Heart left ventricle (tissue), 16 donors: Measurements from ENCODE around the gene ATL1. TPM values are rescaled to one million over a fixed set of nuclear protein-coding genes. Genes with fewer than 3 reads are reported as not detected.

Experiments
- ATAC-seq, 4 donors: fragments of 200-7000 bp; cut with Tn5 transposase; one replicate each; pipeline ENCODE4 v1.9.1; 2020 to 2022; ENCODE audit warnings: moderate library complexity in 4 of 4, mild to moderate bottlenecking in 3 of 4, moderate number of reproducible peaks in 1 of 4
- DNase-seq, 5 donors: peaks; one replicate each; pipeline ENCODE4 v3.0.0-alpha.2; 2020
- H3K27ac ChIP-seq, 12 donors: fragments of 200-600 bp; sonication (generic) in 4 of 12; one replicate each; pipeline versions ENCODE4 v1.5.0 to v1.8.0; 2016 to 2022; ENCODE audit warnings: mild to moderate bottlenecking in 2 of 12
- H3K27me3 ChIP-seq, 9 donors: fragments of 200-600 bp; sonication (generic) in 2 of 9; one replicate each; pipeline versions ENCODE4 v1.5.1 to v1.8.0; 2016 to 2022; ENCODE audit warnings: mild to moderate bottlenecking in 3 of 9
- H3K36me3 ChIP-seq, 9 donors: fragments of 200-600 bp; sonication (generic) in 2 of 9; one replicate each; pipeline versions ENCODE4 v1.5.0 to v1.8.0; 2018 to 2022; ENCODE audit warnings: mild to moderate bottlenecking in 2 of 9
- H3K4me1 ChIP-seq, 12 donors: fragments of 200-600 bp; sonication (generic) in 4 of 12; one replicate each; pipeline versions ENCODE4 v1.5.0 to v1.8.0; 2016 to 2022; ENCODE audit warnings: mild to moderate bottlenecking in 3 of 12
- H3K4me3 ChIP-seq, 12 donors: fragments of 200-600 bp; sonication (generic) in 4 of 12; one replicate each; pipeline versions ENCODE4 v1.5.0 to v1.8.0; 2017 to 2022; ENCODE audit warnings: mild to moderate bottlenecking in 9 of 12, moderate library complexity in 4 of 12
- H3K9me3 ChIP-seq, 12 donors: fragments of 200-600 bp; sonication (generic) in 4 of 12; one replicate each; pipeline versions ENCODE4 v1.5.0 to v1.8.0; 2016 to 2022; ENCODE audit warnings: mild to moderate bottlenecking in 1 of 12
- CTCF ChIP-seq, 12 donors: fragments of 200-600 bp; sonication (generic) in 4 of 12; IDR thresholded peaks; one replicate each; pipeline versions ENCODE4 v1.5.0 to v1.8.0; 2018 to 2022; ENCODE audit warnings: antibody characterized with exemption in 12 of 12, mild to moderate bottlenecking in 5 of 12
- POLR2A ChIP-seq, 2 donors: fragments of 450-650 bp; IDR thresholded peaks; one replicate each; pipeline ENCODE4 v1.6.1; 2017; ENCODE audit warnings: antibody characterized with exemption in 2 of 2, mild to moderate bottlenecking in 2 of 2, moderate library complexity in 2 of 2
- WGBS, 4 donors: extraction: QIAGEN DNeasy Blood & Tissue Kit in 2 of 4; methylation state at CpG; one replicate each; pipeline versions ENCODE4 v1.1.5 to v1.1.7; 2013 to 2018; 5-methylcytosine and 5-hydroxymethylcytosine counted together
- intact Hi-C, 10 donors: fragments of 100-400 bp; cut with DNase I; formaldehyde crosslinking; loops; one replicate each; pipeline versions ENCODE4 v1.11.1 to v1.14.2; 2022
- polyA plus RNA-seq, 2 donors: library from polyadenylated mRNA; stranded (reverse); fragments of 200-250 nt; gene quantifications; one replicate each; pipeline ENCODE4 v1.2.3, GENCODE V29; 2013
- total RNA-seq, 9 donors: library from RNA; depleted of rRNA in 2 of 9; stranded (reverse); fragments of >200 nt in 2 of 9; fragmentation: NEBNext Ultra II Directional in 3 of 9; extraction: Animal tissue kit (Norgen Biotek cat#: 25700) in 3 of 9; gene quantifications; one replicate each; pipeline versions ENCODE4 v1.1.0 to v1.2.4, GENCODE V29; 2016 to 2023
- donor health status: ischemic (EF 13 %, LVEDD 7.1; RV severe dilation, severe dysfunction).
- donor health status: healthy with polysubstance abuse.
- donor health status: DM: no; HTN: yes; CAD: no.
- donor health status: DM: no; HTN: no; CAD: no.
- donor health status: ischemic (EF 25% LVEDD 6.9; RV normal size, moderate dysfunction).
- donor health status: ischemic (EF 25% LVEDD 5.7; RV mildly dilated, moderate dysfunction).
- donor health status: healthy.
- donor health status: DM: yes; HTN: yes; CAD: no.
- donor health status: ischemic (EF 35%, LVEDD 5.7; RV mildly dilated, moderate dysfunction).
- donor health status: nonischemic (EF 11% LVEDD 7.7; RV severe dilation, severe dysfunction).
- donor health status: DM: yes; HTN: yes; CAD: no.
- donor health status: PGD.
- donor health status: ischemic (EF 29% LVEDD 5.4; RV normal size, mild dysfunction).
- donor health status: nonischemic (EF 23%, LVEDD 6.1; RV moderate dilation, normal function).

ATL1 gene
- total and polyA plus RNA-seq, 11 donors = 0.28 to 3.1 (median 0.94) TPM

GRCh38 chr14:50616275-50616674 lies 56.3 kb downstream of the ATL1 start:
- no peak overlapping the region for H3K27ac ChIP-seq
- no peak for ATAC-seq
- intact Hi-C loops = loop anchor here in 5 of 10 donors (5.0 to 10.0 kb wide), 4 partner anchors 96 to 249 kb away; no protein-coding TSS in a partner anchor
- TF ChIP-seq CTCF (IDR thresholded peaks at IDR 0.05) = no peak
- TF ChIP-seq POLR2A (IDR thresholded peaks at IDR 0.05) = no peak
- 91 to 99% (median 97%) methylated on average over 2 of the region's 2 CpGs for WGBS, 4 donors
- H3K27me3 ChIP-seq = no peaks in the 10 kb centered on the region
- no peak for DNase-seq
- H3K9me3 ChIP-seq = peaks cover 0 to 4% (median 0%) of the 10 kb centered on the region in 12 donors
- no peaks in the 10 kb centered on the region for H3K4me1 ChIP-seq
- H3K36me3 ChIP-seq = peaks cover 0 to 18% (median 0%) of the 10 kb centered on the region in 9 donors
- no peak overlapping the region for H3K4me3 ChIP-seq

- H3K4me3 ChIP-seq = no peak overlapping the region
- no peaks in the 10 kb centered on the region for H3K4me1 ChIP-seq
- H3K36me3 ChIP-seq = peaks cover 0 to 30% (median 0%) of the 10 kb centered on the region in 9 donors
- intact Hi-C loops = loop anchor here in 9 of 10 donors (1.0 to 10.0 kb wide), 7 partner anchors 93 to 245 kb away; no protein-coding TSS in a partner anchor
- TF ChIP-seq POLR2A (IDR thresholded peaks at IDR 0.05) (no peak), CTCF (IDR thresholded peaks at IDR 0.05) (peak; percentile 46 to 70 (median 58))
- ATAC-seq = peak in 3 of 4 donors; percentile 32 to 53 (median 41)
- no peak for DNase-seq
- no peaks in the 10 kb centered on the region for H3K27me3 ChIP-seq
- no peak overlapping the region for H3K27ac ChIP-seq
- 76 to 85% (median 80%) methylated on average over 5 of the region's 5 CpGs for WGBS, 4 donors
- peaks cover 0 to 4% (median 0%) of the 10 kb centered on the region in 12 donors for H3K9me3 ChIP-seq
These were observed 59.7 kb downstream of the ATL1 start for GRCh38 chr14:50619569-50620141.

DNA sequence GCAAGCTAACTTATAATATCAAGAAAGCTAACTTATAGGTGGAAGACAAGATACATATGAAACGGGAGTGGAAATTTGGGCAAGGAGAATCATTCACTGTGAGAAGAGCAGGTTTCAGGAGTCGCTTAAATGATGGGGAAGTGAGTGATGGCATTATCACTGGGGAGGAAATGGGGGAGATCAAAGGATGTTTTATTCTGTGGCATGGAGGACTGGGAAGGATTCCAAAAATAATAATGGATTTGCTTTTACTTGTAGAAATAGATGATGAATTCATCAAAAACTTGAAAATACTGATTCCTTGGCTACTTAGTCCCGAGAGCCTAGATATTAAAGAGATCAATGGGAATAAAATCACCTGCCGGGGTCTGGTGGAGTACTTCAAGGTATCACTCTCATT lies 60.4 kb downstream of the ATL1 start:
- Histone ChIP-seq H3K27ac (no peak overlapping the region), H3K27me3 (no peaks in the 10 kb centered on the region), H3K9me3 (peaks cover 0 to 4% (median 0%) of the 10 kb centered on the region in 12 donors), H3K36me3 (peaks cover 0 to 37% (median 0%) of the 10 kb centered on the region in 9 donors), H3K4me1 (no peaks in the 10 kb centered on the region), H3K4me3 (no peak overlapping the region)
- intact Hi-C loops = loop anchor here in 5 of 10 donors (1.0 to 10.0 kb wide), 4 partner anchors 92 to 94 kb away; no protein-coding TSS in a partner anchor
- DNase-seq = no peak
- no peak for ATAC-seq
- TF ChIP-seq POLR2A (IDR thresholded peaks at IDR 0.05) (no peak), CTCF (IDR thresholded peaks at IDR 0.05) (no peak)
- 71 to 79% (median 73%) methylated on average over 4 of the region's 4 CpGs for WGBS, 4 donors

DNA sequence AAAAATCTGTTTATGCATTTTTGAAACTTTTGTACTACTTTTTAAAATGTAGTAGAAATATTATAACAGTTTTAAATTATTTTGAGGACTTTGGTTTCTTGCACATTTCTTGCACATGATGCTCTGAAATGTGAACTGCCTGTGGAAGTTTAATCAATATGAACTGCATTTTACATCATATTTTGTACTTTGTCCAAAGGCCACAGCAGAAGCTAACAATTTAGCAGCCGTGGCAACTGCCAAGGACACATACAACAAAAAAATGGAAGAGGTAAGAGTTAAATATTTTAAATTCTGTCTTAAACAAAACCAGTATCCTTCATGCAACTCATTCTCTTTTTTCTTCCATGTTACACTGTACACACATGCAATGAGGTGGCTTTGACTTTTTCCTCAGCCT lies 63.0 kb downstream of the ATL1 start:
- ATAC-seq (no peak), DNase-seq (no peak)
- Histone ChIP-seq H3K36me3 (peaks cover 0 to 50% (median 0%) of the 10 kb centered on the region in 9 donors), H3K4me1 (no peaks in the 10 kb centered on the region), H3K9me3 (no peaks in the 10 kb centered on the region), H3K4me3 (no peak overlapping the region), H3K27ac (no peak overlapping the region), H3K27me3 (no peaks in the 10 kb centered on the region)
- WGBS, 4 donors = 86 to 94% (median 91%) methylated on average over 1 of the region's 1 CpG
- intact Hi-C loops = loop anchor here in 3 of 10 donors (5.0 to 10.0 kb wide), 2 partner anchors 89 to 92 kb away; no protein-coding TSS in a partner anchor
- TF ChIP-seq POLR2A (IDR thresholded peaks at IDR 0.05) (no peak), CTCF (IDR thresholded peaks at IDR 0.05) (no peak)
